ENCODE measurements around the gene GARNL3.

DNA sequence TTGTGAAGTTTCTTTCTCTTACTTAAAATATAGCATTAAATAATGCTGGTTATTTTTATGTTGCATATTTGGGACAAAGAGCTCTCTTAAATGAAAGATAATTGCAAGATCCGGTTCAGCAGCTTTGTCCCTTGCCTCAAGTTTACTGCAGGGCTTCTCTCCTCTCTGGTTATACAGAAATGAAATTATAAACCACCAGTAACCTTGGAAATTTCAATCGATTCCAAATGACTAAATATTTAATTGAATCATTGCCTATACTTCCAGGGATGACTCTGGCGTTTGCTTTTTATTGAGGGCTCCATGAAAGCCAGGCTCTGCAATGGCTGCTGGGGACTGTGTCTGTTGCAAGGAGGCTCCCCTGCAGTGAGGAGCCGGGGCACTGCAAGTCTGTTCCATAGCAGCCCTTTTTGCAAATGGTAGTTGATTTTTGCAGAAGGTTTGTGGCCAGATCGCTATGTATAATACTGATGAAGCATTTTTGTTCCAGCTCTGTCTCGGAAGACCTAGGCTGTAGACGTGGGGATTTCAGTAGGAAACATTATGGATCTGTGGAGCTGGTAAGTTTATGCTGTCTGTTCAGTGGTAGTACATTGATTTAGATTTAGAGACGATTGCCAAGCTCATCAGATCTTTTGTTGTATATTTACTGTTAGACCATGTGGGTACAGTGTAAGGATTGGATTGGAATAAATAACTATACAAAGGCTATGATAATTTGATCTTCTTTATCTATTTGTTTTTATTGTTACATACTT is at the start of gene GARNL3:
- TF ChIP-seq, protein P1, sequence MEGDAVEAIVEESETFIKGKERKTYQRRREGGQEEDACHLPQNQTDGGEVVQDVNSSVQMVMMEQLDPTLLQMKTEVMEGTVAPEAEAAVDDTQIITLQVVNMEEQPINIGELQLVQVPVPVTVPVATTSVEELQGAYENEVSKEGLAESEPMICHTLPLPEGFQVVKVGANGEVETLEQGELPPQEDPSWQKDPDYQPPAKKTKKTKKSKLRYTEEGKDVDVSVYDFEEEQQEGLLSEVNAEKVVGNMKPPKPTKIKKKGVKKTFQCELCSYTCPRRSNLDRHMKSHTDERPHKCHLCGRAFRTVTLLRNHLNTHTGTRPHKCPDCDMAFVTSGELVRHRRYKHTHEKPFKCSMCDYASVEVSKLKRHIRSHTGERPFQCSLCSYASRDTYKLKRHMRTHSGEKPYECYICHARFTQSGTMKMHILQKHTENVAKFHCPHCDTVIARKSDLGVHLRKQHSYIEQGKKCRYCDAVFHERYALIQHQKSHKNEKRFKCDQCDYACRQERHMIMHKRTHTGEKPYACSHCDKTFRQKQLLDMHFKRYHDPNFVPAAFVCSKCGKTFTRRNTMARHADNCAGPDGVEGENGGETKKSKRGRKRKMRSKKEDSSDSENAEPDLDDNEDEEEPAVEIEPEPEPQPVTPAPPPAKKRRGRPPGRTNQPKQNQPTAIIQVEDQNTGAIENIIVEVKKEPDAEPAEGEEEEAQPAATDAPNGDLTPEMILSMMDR (IDR thresholded peaks at IDR 0.05): no peak
- TF ChIP-seq POLR2AphosphoS5 (IDR thresholded peaks at IDR 0.05): no peak
- no peak for TF ChIP-seq POLR2A (IDR thresholded peaks at IDR 0.05)
- no peak for TF ChIP-seq EP300 (IDR thresholded peaks at IDR 0.05)

Data from gastroesophageal sphincter (tissue), 3 donors.